Tibial nerve (tissue), 4 donors: ENCODE measurements around the gene SCO1. TPM values are rescaled to one million over a fixed set of nuclear protein-coding genes. Genes with fewer than 3 reads are reported as not detected.

Source experiments
- DNase-seq, 2 donors: peaks; one replicate each; pipeline ENCODE4 v3.0.0-alpha.2; 2019; ENCODE audit warnings: low spot score in 2 of 2
- H3K27ac ChIP-seq, 4 donors: fragments of 200-600 bp; sonication (generic) in 3 of 4; one replicate each; pipeline ENCODE4 v1.5.1; 2017 to 2019; ENCODE audit warnings: mild to moderate bottlenecking in 1 of 4
- H3K27me3 ChIP-seq, 2 donors: fragments of 200-600 bp; sonication (generic) in 1 of 2; one replicate each; pipeline versions ENCODE4 v1.5.1 to v1.6.0; 2017 to 2019
- H3K36me3 ChIP-seq, 3 donors: fragments of 200-600 bp; sonication (generic); one replicate each; pipeline ENCODE4 v1.5.1; 2018 to 2019
- H3K4me1 ChIP-seq, 4 donors: fragments of 200-600 bp; sonication (generic) in 3 of 4; one replicate each; pipeline ENCODE4 v1.5.1; 2017 to 2019
- H3K4me3 ChIP-seq, 4 donors: fragments of 200-600 bp; sonication (generic) in 3 of 4; one replicate each; pipeline ENCODE4 v1.5.1; 2017 to 2019; ENCODE audit warnings: mild to moderate bottlenecking in 1 of 4, moderate library complexity in 1 of 4
- H3K9me3 ChIP-seq, 4 donors: fragments of 200-600 bp; sonication (generic) in 3 of 4; one replicate each; pipeline ENCODE4 v1.5.1; 2017 to 2019
- CTCF ChIP-seq, 5 experiments: fragments of 200-600 bp in 3 of 5; fragments of 450-650 bp in 2 of 5; sonication (generic) in 3 of 5; IDR thresholded peaks; one replicate each; pipeline ENCODE4 v1.5.1; 2016 to 2019; ENCODE audit warnings: antibody characterized with exemption in 5 of 5, mild to moderate bottlenecking in 3 of 5, moderate library complexity in 2 of 5
- EP300 ChIP-seq, 2 donors: sonication (generic); formaldehyde crosslinking; IDR thresholded peaks; one replicate each; pipeline ENCODE4 v1.6.1; 2017; ENCODE audit warnings: antibody characterized with exemption in 2 of 2, mild to moderate bottlenecking in 1 of 2
- POLR2A ChIP-seq, 2 donors: fragments of 450-650 bp; IDR thresholded peaks; one replicate each; pipeline ENCODE4 v1.6.1; 2017; ENCODE audit warnings: antibody characterized with exemption in 2 of 2, mild to moderate bottlenecking in 2 of 2, moderate library complexity in 2 of 2
- WGBS, 2 donors: methylation state at CpG; one replicate each; pipeline ENCODE4 v1.1.5; 2018; 5-methylcytosine and 5-hydroxymethylcytosine counted together
- total RNA-seq, 4 donors: library from RNA; depleted of rRNA; stranded (reverse); fragments of >200 nt; gene quantifications; one replicate each; pipeline ENCODE4 v1.1.0, GENCODE V29; 2016

Gene SCO1
- total RNA-seq, 4 donors from 2014 or later = 17.0 to 26.5 (median 19.5) TPM

GRCh38 chr17:10683853-10684252 is 13.5 kb downstream of the SCO1 start:
- no peak for TF ChIP-seq POLR2A (IDR thresholded peaks at IDR 0.05)
- no peak for TF ChIP-seq EP300 (IDR thresholded peaks at IDR 0.05)
- no peak for TF ChIP-seq CTCF (IDR thresholded peaks at IDR 0.05)
- H3K9me3 ChIP-seq = no peaks in the 10 kb centered on the region
- WGBS, 2 donors = 47 to 66% methylated on average over 2 of the region's 2 CpGs
- no peaks in the 10 kb centered on the region for H3K27me3 ChIP-seq
- no peak overlapping the region for H3K27ac ChIP-seq
- H3K4me1 ChIP-seq = peaks cover 0 to 6% (median 0%) of the 10 kb centered on the region in 4 donors
- no peak for DNase-seq
- H3K36me3 ChIP-seq = peaks cover 4 to 77% (median 16%) of the 10 kb centered on the region in 3 donors
- H3K4me3 ChIP-seq = no peak overlapping the region

GRCh38 chr17:10681866-10682446 is 15.4 kb downstream of the SCO1 start:
- Histone ChIP-seq H3K27ac (no peak overlapping the region), H3K27me3 (no peaks in the 10 kb centered on the region), H3K9me3 (no peaks in the 10 kb centered on the region), H3K4me1 (peaks cover 0 to 6% (median 0%) of the 10 kb centered on the region in 4 donors), H3K4me3 (no peak overlapping the region), H3K36me3 (peaks cover 4 to 96% (median 16%) of the 10 kb centered on the region in 3 donors)
- TF ChIP-seq EP300 (IDR thresholded peaks at IDR 0.05) = no peak
- TF ChIP-seq POLR2A (IDR thresholded peaks at IDR 0.05) = no peak
- no peak for TF ChIP-seq CTCF (IDR thresholded peaks at IDR 0.05)
- WGBS, 2 donors = 71 to 75% methylated on average over 7 of the region's 7 CpGs
- no peak for DNase-seq

GRCh38 chr17:10674704-10675103 is 22.6 kb downstream of the SCO1 start:
- Histone ChIP-seq H3K27ac (no peak overlapping the region), H3K27me3 (no peaks in the 10 kb centered on the region), H3K4me3 (no peak overlapping the region), H3K9me3 (no peaks in the 10 kb centered on the region), H3K4me1 (no peaks in the 10 kb centered on the region), H3K36me3 (peaks cover 0 to 60% (median 0%) of the 10 kb centered on the region in 3 donors)
- TF ChIP-seq EP300 (IDR thresholded peaks at IDR 0.05) = no peak
- TF ChIP-seq CTCF (IDR thresholded peaks at IDR 0.05) = no peak
- no peak for TF ChIP-seq POLR2A (IDR thresholded peaks at IDR 0.05)
- 95 to 96% methylated on average over 4 of the region's 4 CpGs for WGBS, 2 donors
- no peak for DNase-seq

- Histone ChIP-seq H3K4me1 (no peaks in the 10 kb centered on the region), H3K27me3 (no peaks in the 10 kb centered on the region), H3K9me3 (no peaks in the 10 kb centered on the region), H3K36me3 (peaks cover 0 to 46% (median 0%) of the 10 kb centered on the region in 3 donors), H3K27ac (no peak overlapping the region), H3K4me3 (no peak overlapping the region)
- no peak for TF ChIP-seq CTCF (IDR thresholded peaks at IDR 0.05)
- TF ChIP-seq EP300 (IDR thresholded peaks at IDR 0.05) = no peak
- no peak for TF ChIP-seq POLR2A (IDR thresholded peaks at IDR 0.05)
- 87 to 88% methylated on average over 11 to 12 of the region's 12 CpGs for WGBS, 2 donors
- no peak for DNase-seq
Observed at GRCh38 chr17:10673312-10673711, 24.0 kb downstream of the SCO1 start.

- 74 to 100% methylated on average over 1 of the region's 1 CpG for WGBS, 2 donors
- DNase-seq = no peak
- no peak for TF ChIP-seq CTCF (IDR thresholded peaks at IDR 0.05)
- TF ChIP-seq EP300 (IDR thresholded peaks at IDR 0.05) = no peak
- no peak for TF ChIP-seq POLR2A (IDR thresholded peaks at IDR 0.05)
- no peaks in the 10 kb centered on the region for H3K9me3 ChIP-seq
- H3K27me3 ChIP-seq = no peaks in the 10 kb centered on the region
- peaks cover 0 to 15% (median 0%) of the 10 kb centered on the region in 3 donors for H3K36me3 ChIP-seq
- no peaks in the 10 kb centered on the region for H3K4me1 ChIP-seq
- H3K27ac ChIP-seq = no peak overlapping the region
- no peak overlapping the region for H3K4me3 ChIP-seq
Observed at GRCh38 chr17:10668775-10669174, 28.6 kb downstream of the SCO1 start.
